Stimulated activated CD4-positive, alpha-beta T cell treated with anti-CD3 and anti-CD28 coated beads, TNF-alpha, amount 100 ng/mL, for 24 hours (primary cell): ENCODE data around the gene CELA2B.
"Not testable (repeated sequence)": the region's sequence is repeated elsewhere in the genome, so short reads cannot be mapped to it uniquely, and the experiment has no call there.

ENCODE experiments used
- DNase-seq, 3 experiments: peaks; one replicate each; pipeline ENCODE4 v3.0.0-alpha.2; 2020; ENCODE audit warnings: low read depth in 3 of 3

CELA2B gene

GRCh38 chr1:15468145-15468544 lies 7.8 kb upstream of the CELA2B start:
- DNase-seq: no peak

DNA sequence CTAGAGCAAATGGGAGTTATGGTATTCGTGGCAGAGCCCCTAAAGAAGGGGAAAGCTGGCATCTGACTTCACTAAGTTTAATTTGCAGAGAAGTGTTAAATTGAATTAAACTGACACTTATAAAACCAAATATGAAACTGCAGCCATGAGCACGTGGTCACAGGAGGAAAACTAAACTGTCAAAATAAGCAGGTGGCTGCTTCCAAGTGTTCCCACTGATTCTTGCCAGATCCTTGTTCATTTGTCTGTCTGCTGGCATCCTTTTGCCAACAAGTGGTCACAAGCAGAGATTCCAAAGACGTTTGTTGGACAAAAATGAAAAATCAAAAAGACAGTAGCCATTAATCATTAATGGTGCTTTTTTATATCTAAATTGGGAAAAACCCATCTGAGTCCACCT lies 6.5 kb upstream of the CELA2B start:
- no peak for DNase-seq

GRCh38 chr1:15469821-15470448 lies 6.0 kb upstream of the CELA2B start:
- not testable (repeated sequence) for DNase-seq

- DNase-seq: not testable (repeated sequence)
These were observed 4.8 kb upstream of the CELA2B start for GRCh38 chr1:15471067-15471466.

DNA sequence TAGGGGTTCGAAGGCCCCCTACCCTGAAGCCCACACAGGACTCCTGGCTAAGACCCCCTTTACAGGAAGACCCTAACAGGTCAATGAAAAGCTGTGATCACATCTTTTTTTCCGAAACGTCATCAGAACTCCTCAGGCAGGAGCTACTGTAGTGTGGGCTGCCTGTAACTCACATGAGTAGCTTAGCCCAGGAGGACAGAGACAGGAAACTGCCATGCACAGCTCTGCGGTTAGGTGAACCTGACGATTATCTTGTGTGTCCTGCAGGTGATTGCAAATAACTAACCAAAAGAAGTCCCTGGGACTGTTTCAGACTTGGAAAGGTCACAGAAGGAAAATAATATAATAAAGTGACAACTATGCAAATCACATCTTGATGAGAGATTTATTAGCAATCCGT lies 4.2 kb upstream of the CELA2B start:
- not testable (repeated sequence) for DNase-seq

- no peak for DNase-seq
These were observed 3.3 kb upstream of the CELA2B start for GRCh38 chr1:15472587-15472986.

GRCh38 chr1:15476927-15477326 lies 1.0 kb downstream of the CELA2B start:
- DNase-seq: no peak

DNA sequence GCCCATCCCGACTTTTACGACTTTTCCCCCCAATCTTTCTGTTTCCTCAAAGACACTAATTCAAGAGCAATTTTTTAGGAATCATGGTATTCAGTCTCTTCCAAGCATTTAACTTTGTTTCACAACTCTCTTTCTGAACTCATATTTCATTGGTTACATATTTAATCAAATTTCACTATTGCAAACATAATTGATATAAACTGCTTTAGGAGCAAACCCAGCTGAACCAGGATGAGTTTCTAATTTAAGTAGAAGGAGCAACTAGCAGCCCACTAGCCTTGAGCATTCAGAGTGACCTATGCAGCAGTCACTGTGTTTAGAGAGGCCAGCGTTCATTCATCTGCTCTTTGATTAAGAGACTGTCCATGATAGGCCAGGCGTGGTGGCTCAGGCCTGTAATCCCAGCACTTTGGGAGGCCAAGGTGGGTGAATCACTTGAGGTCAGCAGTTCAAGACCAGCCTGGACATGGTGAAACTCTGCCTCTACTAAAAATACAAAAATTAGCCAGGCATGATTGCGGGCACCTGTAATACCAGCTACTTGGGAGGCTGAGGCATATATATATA lies 1.8 kb downstream of the CELA2B start:
- DNase-seq: no peak

DNA sequence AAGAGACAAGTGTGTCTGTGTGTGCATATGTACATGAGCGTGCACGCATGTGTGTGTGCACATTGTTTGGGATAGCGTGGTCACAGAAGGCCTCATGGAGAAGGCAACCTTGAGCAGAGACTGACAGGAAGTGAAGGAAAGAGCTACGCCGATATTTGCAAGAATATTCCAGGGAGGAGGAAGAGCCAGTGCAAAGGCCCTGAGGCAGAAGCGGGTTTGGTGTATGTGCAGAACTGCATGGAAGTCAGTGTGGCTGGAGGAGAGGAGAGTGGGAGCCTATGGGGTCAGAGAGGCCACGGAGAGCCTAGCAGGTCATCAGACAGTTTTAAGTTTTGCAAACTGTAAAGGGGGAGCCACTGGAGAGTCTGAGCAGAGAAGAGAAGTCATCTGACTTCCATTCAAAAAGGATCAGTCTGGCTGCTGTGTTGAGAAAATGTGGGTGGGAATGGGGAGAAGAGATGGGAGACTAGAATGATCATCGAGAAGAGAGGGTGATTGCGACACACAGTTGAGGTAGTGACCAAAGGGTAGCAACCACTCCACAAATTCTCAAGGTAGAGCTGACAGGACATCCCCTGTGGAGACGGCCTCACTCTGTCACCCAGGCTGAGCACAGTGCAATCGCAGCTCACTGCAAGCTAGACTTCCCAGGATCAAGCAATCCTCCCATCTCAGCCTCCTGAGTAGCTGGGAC lies 3.9 kb downstream of the CELA2B start:
- no peak for DNase-seq

DNA sequence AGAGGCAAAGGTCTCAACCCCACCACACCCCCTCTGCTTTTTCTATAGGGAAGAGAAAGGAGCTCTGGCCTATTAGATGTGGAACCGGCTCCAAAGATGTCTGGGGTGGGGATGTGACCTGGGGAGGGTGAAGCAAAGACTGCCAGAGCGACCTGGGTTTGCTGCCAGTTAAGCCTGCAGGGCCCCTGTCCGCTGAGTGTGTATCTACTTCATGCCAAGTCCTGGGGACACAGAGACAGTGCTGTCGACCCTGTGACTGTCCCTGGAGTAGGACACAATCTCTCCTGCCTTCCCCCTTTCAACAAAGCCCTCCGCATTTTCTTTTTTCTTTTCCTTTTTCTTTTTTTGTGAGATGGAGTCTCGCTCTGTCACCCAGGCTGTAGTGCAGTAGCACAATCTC lies 6.6 kb downstream of the CELA2B start:
- not testable (repeated sequence) for DNase-seq

- DNase-seq: not testable (repeated sequence)
These were observed 7.2 kb downstream of the CELA2B start for GRCh38 chr1:15482983-15483543.

GRCh38 chr1:15483971-15484370 lies 8.1 kb downstream of the CELA2B start:
- DNase-seq: no peak

DNA sequence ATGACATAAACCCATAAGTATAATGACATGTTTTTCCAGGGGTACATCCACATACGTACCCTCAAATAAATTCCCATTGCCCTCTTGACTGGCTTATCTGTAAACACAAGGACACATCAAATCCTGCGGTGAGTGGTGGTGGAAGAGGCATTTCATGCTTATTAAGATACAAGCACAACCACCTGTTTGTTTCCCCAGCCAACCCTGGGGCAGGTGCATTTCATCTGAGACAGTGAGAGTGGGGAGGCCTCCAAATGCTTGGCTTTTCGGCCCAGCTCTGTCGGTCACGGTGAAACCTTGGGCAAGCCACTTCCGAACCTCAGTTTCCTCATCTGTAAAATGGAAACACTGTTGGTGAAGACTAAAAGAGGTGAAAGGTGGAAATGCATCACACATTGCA lies 8.5 kb downstream of the CELA2B start:
- not testable (repeated sequence) for DNase-seq

DNA sequence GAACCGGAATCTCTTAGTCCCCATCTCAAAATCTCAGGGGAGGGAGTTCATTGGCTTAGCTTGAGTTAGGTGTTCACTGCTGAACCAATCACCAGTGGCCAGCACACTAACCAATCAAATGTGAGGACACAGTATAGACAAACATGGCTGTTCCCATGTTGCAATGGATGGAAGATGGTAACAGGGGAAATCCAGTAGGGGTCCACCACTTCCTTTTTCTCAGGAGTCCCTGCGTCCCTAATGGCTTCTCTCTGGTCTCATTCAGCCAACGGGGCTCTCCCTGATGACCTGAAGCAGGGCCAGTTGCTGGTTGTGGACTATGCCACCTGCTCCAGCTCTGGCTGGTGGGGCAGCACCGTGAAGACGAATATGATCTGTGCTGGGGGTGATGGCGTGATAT lies 9.7 kb downstream of the CELA2B start:
- DNase-seq: no peak

- DNase-seq: not testable (repeated sequence)
These were observed 11.1 kb downstream of the CELA2B start for GRCh38 chr1:15486844-15487610.

- DNase-seq: no peak
These were observed 12.5 kb downstream of the CELA2B start for GRCh38 chr1:15488371-15488770.

DNA sequence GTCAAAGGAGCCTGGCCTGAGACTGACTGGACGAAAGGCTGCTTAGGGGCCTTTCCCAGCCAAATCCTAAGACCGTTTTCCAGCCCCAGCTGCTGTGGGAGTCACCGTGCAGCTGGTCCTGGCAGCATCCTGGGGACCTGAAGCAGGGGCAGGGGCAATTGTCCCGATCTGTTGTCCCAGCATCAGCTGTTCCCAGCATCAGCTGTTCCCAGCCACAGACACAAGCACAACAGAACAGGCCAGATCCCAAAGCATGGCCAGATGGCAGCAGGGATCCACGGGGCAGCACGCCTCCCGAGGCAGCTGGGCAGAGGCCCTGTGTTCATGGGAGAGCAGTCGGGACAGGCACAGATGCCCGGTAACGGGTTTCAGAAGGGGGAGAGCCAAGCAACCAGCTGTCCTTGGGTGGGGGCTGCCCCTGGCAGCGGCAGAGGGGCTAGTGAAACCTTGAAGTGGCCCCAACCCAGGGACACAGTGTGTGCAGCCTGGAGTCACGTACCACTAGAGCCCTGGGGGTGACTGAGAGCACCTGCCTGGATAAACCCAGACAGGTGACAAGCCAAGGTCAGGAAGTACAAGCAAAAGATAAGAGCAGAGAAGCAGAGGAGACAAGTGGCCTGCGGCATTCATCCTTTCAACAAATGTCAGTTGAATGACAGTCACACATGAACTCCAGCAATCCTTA lies 13.3 kb downstream of the CELA2B start:
- DNase-seq: no peak

DNA sequence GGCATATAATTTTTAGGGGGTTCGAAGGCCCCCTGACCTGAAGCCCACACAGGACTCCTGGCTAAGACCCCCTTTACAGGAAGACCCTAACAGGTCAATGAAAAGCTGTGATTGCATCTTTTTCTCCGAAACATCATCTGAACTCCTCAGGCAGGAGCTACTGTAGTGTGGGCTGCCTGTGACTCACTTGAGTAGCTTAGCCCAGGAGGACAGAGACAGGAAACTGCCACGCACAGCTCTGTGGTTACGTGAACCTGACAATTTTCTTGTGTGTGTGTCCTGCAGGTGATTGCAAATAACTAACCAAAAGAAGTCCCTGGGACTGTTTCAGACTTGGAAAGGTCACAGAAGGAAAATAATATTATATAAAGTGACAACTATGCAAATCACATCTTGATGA lies 15.1 kb downstream of the CELA2B start:
- DNase-seq: not testable (repeated sequence)

DNA sequence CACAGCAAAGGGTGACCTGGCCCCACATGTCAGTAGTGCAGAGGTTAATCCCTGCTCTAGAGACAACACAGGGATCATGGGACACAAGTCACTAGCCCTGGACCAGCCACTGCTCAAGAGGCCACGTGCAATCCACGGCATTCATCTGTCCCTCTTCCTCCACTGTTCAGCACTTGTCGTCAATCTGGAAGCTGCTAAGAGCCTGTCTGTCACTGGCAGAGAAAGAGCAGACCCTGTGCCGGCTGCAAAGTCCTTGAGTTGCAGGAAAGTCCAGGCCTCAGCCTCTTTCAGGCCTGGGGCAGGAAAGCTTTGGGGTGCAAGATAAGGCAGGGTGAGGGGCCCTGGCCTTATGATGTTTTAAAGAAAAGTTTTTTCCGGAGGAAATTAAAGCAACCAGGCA lies 16.7 kb downstream of the CELA2B start:
- no peak for DNase-seq

DNA sequence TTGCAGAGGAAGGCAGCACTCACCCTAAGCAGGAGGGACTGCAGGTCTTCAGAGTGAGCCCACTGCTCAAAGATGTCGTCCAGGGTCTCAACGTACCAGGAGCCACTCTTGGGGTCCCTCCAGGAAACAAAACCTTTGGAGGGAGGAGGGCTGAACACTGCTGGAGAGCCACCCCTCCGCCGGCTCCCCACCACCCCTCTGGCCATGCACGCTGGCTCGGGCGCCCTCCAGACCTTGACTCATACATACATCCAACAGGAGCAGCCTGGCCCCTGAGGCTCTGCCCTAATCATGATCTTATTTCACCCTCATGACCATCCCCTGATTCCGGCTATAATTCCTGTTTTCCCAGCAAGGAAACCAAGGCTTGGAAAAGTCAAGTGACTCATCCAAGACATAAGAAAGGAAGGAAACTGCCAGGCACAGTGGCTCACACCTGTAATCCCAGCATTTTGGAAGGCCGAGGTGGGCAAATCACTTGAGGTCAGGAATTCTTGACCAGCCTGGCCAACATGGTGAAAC lies 18.0 kb downstream of the CELA2B start:
- DNase-seq: no peak
